OCI-LY7 (cell line): ENCODE data around the gene SMPD4. TPM values are rescaled to one million over a fixed set of nuclear protein-coding genes. Genes with fewer than 3 reads are reported as not detected.
"Not testable (repeated sequence)": the region's sequence is repeated elsewhere in the genome, so short reads cannot be mapped to it uniquely, and the experiment has no call there.

Experiments used
- BruUV-seq: library from RNA; stranded (reverse); fragments of 400-500 nt; replicated peaks from 2 replicates; lab custom pipeline; 2021; lab: Mats Ljungman, UMichigan
- CTCF ChIA-PET: fragments of 300-600 bp; sonication (Branson Sonifier 250); formaldehyde crosslinking; loops from one replicate; lab custom pipeline; 2022; ENCODE audit warnings: antibody characterized with exemption; ENCODE audit not compliant: unreplicated experiment; lab: Charles Lee
- POLR2A ChIA-PET: fragments of 300-600 bp; sonication (Branson Sonifier 250); formaldehyde crosslinking; loops from one replicate; lab custom pipeline; 2022; ENCODE audit warnings: antibody characterized with exemption; lab: Charles Lee
- DNase-seq: peaks from one replicate; pipeline ENCODE4 v3.0.0-alpha.2; 2015; ENCODE audit warnings: low spot score
- H2AFZ ChIP-seq: fragments of 200-600 bp; sonication (generic), shearing (Covaris generic); 2 replicates; pipeline ENCODE4 v1.6.1; 2014; ENCODE audit warnings: mild to moderate bottlenecking, antibody characterized with exemption, low read length, moderate library complexity
- H3K27ac ChIP-seq: fragments of 200-600 bp; sonication (generic); 2 replicates; pipeline ENCODE4 v1.5.1; 2014; ENCODE audit warnings: mixed run types, low read depth, mild to moderate bottlenecking, moderate library complexity, low read length, inconsistent platforms; ENCODE audit not compliant: poor library complexity, severe bottlenecking
- H3K36me3 ChIP-seq: fragments of 200-600 bp; sonication (generic); 2 replicates; pipeline ENCODE4 v1.6.1; 2014; ENCODE audit warnings: mild to moderate bottlenecking, antibody characterized with exemption, low read length, moderate library complexity, mixed read lengths; ENCODE audit not compliant: insufficient read depth
- H3K4me1 ChIP-seq: fragments of 200-600 bp; sonication (generic); 2 replicates; pipeline ENCODE4 v1.5.1; 2014; ENCODE audit warnings: mild to moderate bottlenecking, low read length; ENCODE audit not compliant: insufficient read depth, poor library complexity, severe bottlenecking
- H3K4me2 ChIP-seq: fragments of 200-600 bp; sonication (generic); 2 replicates; pipeline ENCODE4 v1.6.1; 2014; ENCODE audit warnings: mild to moderate bottlenecking, low read length
- H3K4me3 ChIP-seq: fragments of 200-600 bp; sonication (generic); 2 replicates; pipeline ENCODE4 v1.5.1; 2014; ENCODE audit warnings: mild to moderate bottlenecking, low read depth, low read length; ENCODE audit not compliant: poor library complexity, severe bottlenecking
- H3K79me2 ChIP-seq: fragments of 200-600 bp; sonication (generic); 2 replicates; pipeline ENCODE4 v1.6.1; 2016; ENCODE audit warnings: low read depth, mild to moderate bottlenecking, low read length, moderate library complexity, mixed read lengths; ENCODE audit not compliant: insufficient read depth
- H3K9me2 ChIP-seq: fragments of 200-600 bp; sonication (generic); 2 replicates; pipeline ENCODE4 v1.6.1; 2016; ENCODE audit warnings: mild to moderate bottlenecking, low read length, mixed read lengths; ENCODE audit not compliant: insufficient read depth
- H3K9me3 ChIP-seq: fragments of 200-600 bp; sonication (generic); 2 replicates; pipeline ENCODE4 v1.6.1; 2014; ENCODE audit warnings: mild to moderate bottlenecking, mixed run types, low read length, mixed read lengths
- H4K20me1 ChIP-seq: fragments of 200-600 bp; sonication (generic); 2 replicates; pipeline ENCODE4 v1.6.1; 2014; ENCODE audit warnings: mild to moderate bottlenecking, antibody characterized with exemption, low read length, moderate library complexity, mixed read lengths; ENCODE audit not compliant: insufficient read depth
- CTCF ChIP-seq: fragments of 200-600 bp; sonication (generic); conservative IDR thresholded peaks from 2 replicates; pipeline ENCODE4 v1.5.1; 2014; ENCODE audit warnings: mild to moderate bottlenecking, antibody characterized with exemption, low read length, moderate library complexity, mixed read lengths
- intact Hi-C: fragments of 100-400 bp; cut with micrococcal nuclease; formaldehyde crosslinking; loops from one replicate; pipeline ENCODE4 v1.10.0; 2022; ENCODE audit not compliant: unreplicated experiment
- total RNA-seq, 2 experiments: library from RNA; depleted of rRNA in 1 of 2; stranded (reverse); fragments of >200 nt in 1 of 2; shearing (Covaris generic) in 1 of 2; gene quantifications; 2 replicates each; pipeline ENCODE4 v1.2.3, GENCODE V29; 2014 to 2022

SMPD4 gene
- total RNA-seq, 2 experiments from 2014 or later: 61.9 to 93.8 TPM

GRCh38 chr2:130181880-130182682 is 679 bp upstream of the SMPD4 start, which contains the start of gene MZT2B:
MZT2B (plus strand) TSS chr2:130182262; CDS start chr2:130182283, 21 bp downstream.
- BruUV-seq, H3K9me2 ChIP-seq, H4K20me1 ChIP-seq, H3K9me3 ChIP-seq: not testable (repeated sequence)
- ChIA-PET CTCF (interaction anchor here (0.5 kb wide), 1 partner anchor 169 kb away, joined by 7 read pairs; no protein-coding TSS in a partner anchor), POLR2A (interaction anchor here (0.5 to 1.5 kb wide), 4 partner anchors 12 to 706 kb away, joined by 3 to 4 read pairs (median 3); partner anchors contain the start of gene IMP4)
- intact Hi-C loops: loop anchor here (2.0 to 5.0 kb wide), 4 partner anchors 35 to 205 kb away; partner anchors contain the start of genes CCDC74B and IMP4
- Histone ChIP-seq H3K4me2 (peak within 1 kb of the TSS; percentile 99), H2AFZ (peak within 1 kb of the TSS; percentile 35; the same call in 1 of the 2 replicates), H3K27ac (peak within 1 kb of the TSS; percentile 76), H3K4me3 (peak within 1 kb of the TSS; percentile 96), H3K36me3 (peaks cover 43% of the 10 kb centered on the region), H3K79me2 (peaks cover 66% of the 10 kb centered on the region), H3K4me1 (peaks cover 21% of the 10 kb centered on the region)
- peak; percentile 91 for DNase-seq
- TF ChIP-seq CTCF: peak; percentile 77

GRCh38 chr2:130180404-130181324 is 738 bp downstream of the SMPD4 start:
- H3K9me3 ChIP-seq, H4K20me1 ChIP-seq, DNase-seq, H3K9me2 ChIP-seq: not testable (repeated sequence)
- intact Hi-C loops: loop anchor here (2.0 to 5.0 kb wide), 3 partner anchors 33 to 207 kb away; partner anchors contain the start of gene CCDC74B
- TSS peak; percentile 67 for BruUV-seq
- ChIA-PET POLR2A (interaction anchor here (0.7 to 1.6 kb wide), 5 partner anchors 10 to 162 kb away, joined by 3 to 4 read pairs (median 3); partner anchors contain the start of gene IMP4), CTCF (interaction anchor here (1.1 kb wide), 1 partner anchor 161 kb away, joined by 3 read pairs; a partner anchor contains a TSS)
- H2AFZ ChIP-seq: peak overlapping the region; percentile 34; the same call in 1 of the 2 replicates
- peaks cover 21% of the 10 kb centered on the region for H3K4me1 ChIP-seq
- peak overlapping the region; percentile 76 for H3K27ac ChIP-seq
- peak overlapping the region; percentile 91 for H3K4me2 ChIP-seq
- peak overlapping the region; percentile 96 for H3K4me3 ChIP-seq
- H3K79me2 ChIP-seq: peaks cover 71% of the 10 kb centered on the region
- H3K36me3 ChIP-seq: peaks cover 53% of the 10 kb centered on the region

- H4K20me1 ChIP-seq, H3K4me3 ChIP-seq, H3K4me2 ChIP-seq, H3K27ac ChIP-seq, DNase-seq, H3K9me2 ChIP-seq, intact Hi-C loops, H3K4me1 ChIP-seq, BruUV-seq, H3K9me3 ChIP-seq, CTCF ChIA-PET, H2AFZ ChIP-seq: not testable (repeated sequence)
- peaks cover 89% of the 10 kb centered on the region for H3K36me3 ChIP-seq
- peaks cover 33% of the 10 kb centered on the region for H3K79me2 ChIP-seq
- POLR2A ChIA-PET: interaction anchor here (0.5 kb wide), 1 partner anchor 1314 kb away, joined by 3 read pairs; no protein-coding TSS in a partner anchor
Observed at GRCh38 chr2:130174866-130175265, 6.5 kb downstream of the SMPD4 start.
